ENCODE data around the gene PLOD2. TPM values are rescaled to one million over a fixed set of nuclear protein-coding genes. Genes with fewer than 3 reads are reported as not detected.

PLOD2 gene
- total and polyA plus RNA-seq, 7 donors, result 2.0 to 15.7 (median 7.5) TPM

DNA sequence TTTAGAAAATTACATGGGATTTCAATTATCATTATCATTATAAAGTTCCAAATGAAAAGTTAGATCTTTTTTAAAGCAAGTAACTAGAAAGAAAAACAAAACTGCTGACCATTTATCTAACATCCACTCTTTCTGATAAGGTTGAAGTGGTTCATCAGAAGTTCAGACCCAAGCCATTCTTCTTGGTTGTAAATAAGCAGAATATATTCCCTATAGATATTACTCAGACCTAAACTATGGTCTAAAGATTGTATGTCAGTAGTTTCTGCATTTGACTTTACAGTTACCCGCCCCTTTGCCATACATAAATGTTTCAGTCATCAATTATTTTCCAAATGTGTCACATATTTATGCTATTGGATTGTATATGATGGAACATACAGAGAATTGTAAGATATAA, 136.7 kb downstream of the PLOD2 start:
- H3K4me3 ChIP-seq, result no peak overlapping the region
- no peaks in the 10 kb centered on the region for H3K27me3 ChIP-seq (ENCODE audit: insufficient read depth in 3 of 3, low read length in 2 of 3)
- no peak overlapping the region for H3K27ac ChIP-seq
- no peaks in the 10 kb centered on the region for H3K4me1 ChIP-seq
- ATAC-seq (no peak), DNase-seq (no peak)
- 83 to 89% (median 86%) methylated on average over 1 of the region's 1 CpG for WGBS, 3 donors
- TF ChIP-seq, protein P1, sequence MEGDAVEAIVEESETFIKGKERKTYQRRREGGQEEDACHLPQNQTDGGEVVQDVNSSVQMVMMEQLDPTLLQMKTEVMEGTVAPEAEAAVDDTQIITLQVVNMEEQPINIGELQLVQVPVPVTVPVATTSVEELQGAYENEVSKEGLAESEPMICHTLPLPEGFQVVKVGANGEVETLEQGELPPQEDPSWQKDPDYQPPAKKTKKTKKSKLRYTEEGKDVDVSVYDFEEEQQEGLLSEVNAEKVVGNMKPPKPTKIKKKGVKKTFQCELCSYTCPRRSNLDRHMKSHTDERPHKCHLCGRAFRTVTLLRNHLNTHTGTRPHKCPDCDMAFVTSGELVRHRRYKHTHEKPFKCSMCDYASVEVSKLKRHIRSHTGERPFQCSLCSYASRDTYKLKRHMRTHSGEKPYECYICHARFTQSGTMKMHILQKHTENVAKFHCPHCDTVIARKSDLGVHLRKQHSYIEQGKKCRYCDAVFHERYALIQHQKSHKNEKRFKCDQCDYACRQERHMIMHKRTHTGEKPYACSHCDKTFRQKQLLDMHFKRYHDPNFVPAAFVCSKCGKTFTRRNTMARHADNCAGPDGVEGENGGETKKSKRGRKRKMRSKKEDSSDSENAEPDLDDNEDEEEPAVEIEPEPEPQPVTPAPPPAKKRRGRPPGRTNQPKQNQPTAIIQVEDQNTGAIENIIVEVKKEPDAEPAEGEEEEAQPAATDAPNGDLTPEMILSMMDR (IDR thresholded peaks at IDR 0.05), result no peak
- intact Hi-C loops (cut with DNase I), result no loop called here
- no peaks in the 10 kb centered on the region for H3K9me3 ChIP-seq
- H3K36me3 ChIP-seq (ENCODE audit: insufficient read depth in 1 of 2, low read depth in 1 of 2), result no peaks in the 10 kb centered on the region

DNA sequence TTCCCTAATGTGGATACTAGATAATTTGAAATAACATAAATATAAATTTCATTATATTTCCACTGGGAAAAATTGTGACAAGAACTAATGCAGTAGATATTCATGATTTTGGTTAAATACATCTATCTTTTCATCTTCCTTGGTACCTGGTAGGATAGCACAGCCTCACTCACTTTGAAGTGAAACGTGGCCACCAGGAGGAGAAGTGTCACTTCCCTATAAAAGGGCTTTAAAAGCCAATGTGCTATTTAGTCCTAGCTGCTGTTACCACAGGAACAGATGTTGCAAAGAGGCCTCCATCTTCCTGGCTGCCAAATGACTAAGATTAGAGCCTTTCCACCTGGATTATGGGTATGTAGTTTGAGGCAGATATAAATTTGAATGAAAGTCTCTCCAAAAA, 140.0 kb downstream of the PLOD2 start:
- no peaks in the 10 kb centered on the region for H3K36me3 ChIP-seq (ENCODE audit: insufficient read depth in 1 of 2, low read depth in 1 of 2)
- TF ChIP-seq, protein P1 (IDR thresholded peaks at IDR 0.05), result no peak
- H3K4me1 ChIP-seq, result no peaks in the 10 kb centered on the region
- no peak for ATAC-seq
- DNase-seq, result no peak
- intact Hi-C loops (cut with DNase I), result no loop called here
- H3K4me3 ChIP-seq, result no peak overlapping the region
- H3K27ac ChIP-seq, result no peak overlapping the region
- WGBS, 3 donors, result 14 to 19% (median 18%) methylated on average over 1 of the region's 1 CpG
- no peaks in the 10 kb centered on the region for H3K27me3 ChIP-seq (ENCODE audit: insufficient read depth in 3 of 3, low read length in 2 of 3)
- no peaks in the 10 kb centered on the region for H3K9me3 ChIP-seq

DNA sequence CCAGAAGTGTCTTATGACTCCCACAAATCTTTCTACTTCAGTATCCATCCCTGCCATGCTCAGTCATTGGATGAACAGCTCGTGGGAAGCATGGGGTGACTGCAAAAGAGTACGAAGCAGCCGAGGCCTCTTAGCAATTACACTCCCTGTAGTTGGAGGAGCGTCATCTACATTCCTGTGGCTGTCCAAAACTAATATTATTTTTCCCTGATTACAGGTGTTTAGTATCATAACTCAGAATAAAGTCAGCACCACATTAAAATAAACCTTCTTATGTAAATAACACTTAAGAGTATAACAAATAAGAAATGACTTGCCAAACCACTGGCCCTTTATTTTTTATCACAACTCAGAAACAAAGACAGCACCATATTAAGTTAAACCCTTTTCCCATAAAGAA, 141.5 kb downstream of the PLOD2 start:
- DNase-seq (no peak), ATAC-seq (no peak)
- Histone ChIP-seq H3K27ac (no peak overlapping the region), H3K27me3 (ENCODE audit: insufficient read depth in 3 of 3, low read length in 2 of 3) (no peaks in the 10 kb centered on the region), H3K4me3 (no peak overlapping the region), H3K9me3 (no peaks in the 10 kb centered on the region), H3K36me3 (ENCODE audit: insufficient read depth in 1 of 2, low read depth in 1 of 2) (no peaks in the 10 kb centered on the region), H3K4me1 (no peaks in the 10 kb centered on the region)
- 71 to 77% (median 71%) methylated on average over 4 of the region's 4 CpGs for WGBS, 3 donors
- TF ChIP-seq, protein P1 (IDR thresholded peaks at IDR 0.05), result no peak
- intact Hi-C loops (cut with DNase I), result no loop called here

Other genes starting within 250 kb of the PLOD2 start
- 10 to 100 TPM in 1 of 4 donors, 1 to 10 TPM in 3; 3.6 to 13.5 (median 4.1) TPM for gene PLSCR4, start 89.9 kb upstream of the PLOD2 start, total RNA-seq
- 1 to 10 TPM; 2.0 to 3.5 (median 3.4) TPM for gene PLSCR4, start 89.9 kb upstream of the PLOD2 start, polyA plus RNA-seq

All from psoas muscle (tissue), 8 donors.